GM10248 (cell line): Measurements from ENCODE around the gene GRHPR.
A peak's percentile ranks its signal among the peaks of the same experiment; 100 is the strongest.

Source experiments
- CTCF ChIA-PET: fragments of 300-600 bp; sonication (Branson Sonifier 250); formaldehyde crosslinking; extraction: SDS; loops from one replicate; lab custom pipeline; 2021; ENCODE audit warnings: antibody characterized with exemption; lab: Yijun Ruan, JAX
- POLR2A ChIA-PET: fragments of 350-650 bp; sonication (Branson Sonifier 250); formaldehyde crosslinking; extraction: SDS; loops from one replicate; lab custom pipeline; 2020; ENCODE audit warnings: antibody characterized with exemption; lab: Yijun Ruan, JAX
- DNase-seq: peaks from one replicate; pipeline ENCODE4 v3.0.0; 2012; ENCODE audit errors: extremely low spot score
- TF ChIP-seq, protein P1 (sequence below): IDR thresholded peaks from 2 replicates; pipeline ENCODE4 v1.5.1; 2012; ENCODE audit warnings: mild to moderate bottlenecking, low read depth; ENCODE audit errors: extremely low read depth, missing control alignments, control extremely low read depth

The GRHPR gene

GRCh38 chr9:37422289-37423104, at the start of gene GRHPR:
Gene GRHPR (plus strand): TSS chr9:37422696. CDS start chr9:37422751, 55 bp downstream.
- ChIA-PET CTCF (interaction anchor here (1.1 to 7.4 kb wide), 3 partner anchors 7 to 40 kb away, joined by 3 to 49 read pairs (median 11); no protein-coding TSS in a partner anchor), POLR2A (interaction anchor here (1.1 kb wide), 1 partner anchor 11 kb away, joined by 4 read pairs; no protein-coding TSS in a partner anchor)
- DNase-seq = peak; percentile 94
- TF ChIP-seq, protein P1, sequence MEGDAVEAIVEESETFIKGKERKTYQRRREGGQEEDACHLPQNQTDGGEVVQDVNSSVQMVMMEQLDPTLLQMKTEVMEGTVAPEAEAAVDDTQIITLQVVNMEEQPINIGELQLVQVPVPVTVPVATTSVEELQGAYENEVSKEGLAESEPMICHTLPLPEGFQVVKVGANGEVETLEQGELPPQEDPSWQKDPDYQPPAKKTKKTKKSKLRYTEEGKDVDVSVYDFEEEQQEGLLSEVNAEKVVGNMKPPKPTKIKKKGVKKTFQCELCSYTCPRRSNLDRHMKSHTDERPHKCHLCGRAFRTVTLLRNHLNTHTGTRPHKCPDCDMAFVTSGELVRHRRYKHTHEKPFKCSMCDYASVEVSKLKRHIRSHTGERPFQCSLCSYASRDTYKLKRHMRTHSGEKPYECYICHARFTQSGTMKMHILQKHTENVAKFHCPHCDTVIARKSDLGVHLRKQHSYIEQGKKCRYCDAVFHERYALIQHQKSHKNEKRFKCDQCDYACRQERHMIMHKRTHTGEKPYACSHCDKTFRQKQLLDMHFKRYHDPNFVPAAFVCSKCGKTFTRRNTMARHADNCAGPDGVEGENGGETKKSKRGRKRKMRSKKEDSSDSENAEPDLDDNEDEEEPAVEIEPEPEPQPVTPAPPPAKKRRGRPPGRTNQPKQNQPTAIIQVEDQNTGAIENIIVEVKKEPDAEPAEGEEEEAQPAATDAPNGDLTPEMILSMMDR = no peak

- POLR2A ChIA-PET = interaction anchor here (2.9 kb wide), 1 partner anchor 38 kb away, joined by 12 read pairs; no protein-coding TSS in a partner anchor
These were observed 49.7 kb upstream of the GRHPR start for GRCh38 chr9:37372839-37373238.

DNA sequence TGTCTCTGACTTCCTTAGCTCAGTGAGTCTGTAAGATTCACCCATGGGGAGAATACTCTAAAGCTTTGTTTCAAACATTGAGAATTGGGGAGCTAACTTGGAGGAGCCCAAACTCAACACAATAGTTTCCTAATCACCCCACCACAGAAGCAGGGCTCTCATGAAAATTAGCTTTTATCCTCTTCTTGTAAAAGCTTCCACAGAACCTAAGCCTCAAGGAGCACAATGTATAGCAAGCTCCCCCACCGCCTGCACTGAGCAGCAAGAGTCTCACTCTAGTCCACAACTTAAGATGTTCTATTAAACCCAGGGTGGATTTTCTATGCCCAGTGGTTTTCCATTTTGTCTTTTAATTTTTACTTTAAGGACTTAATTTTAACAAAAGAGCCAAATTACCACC, 48.9 kb upstream of the GRHPR start:
- CTCF ChIA-PET = interaction anchor here (0.7 to 15.5 kb wide), 13 partner anchors 9 to 368 kb away, joined by 3 to 235 read pairs (median 4); no protein-coding TSS in a partner anchor
- TF ChIP-seq, protein P1 = no peak
- DNase-seq = no peak
- POLR2A ChIA-PET = interaction anchor here (0.6 to 1.4 kb wide), 5 partner anchors 13 to 92 kb away, joined by 3 to 6 read pairs (median 3); partner anchors contain the start of gene ZBTB5

More at GRCh38 chr9:37372839-37373238, 49.7 kb upstream of the GRHPR start:
- CTCF ChIA-PET = interaction anchor here (1.1 to 15.5 kb wide), 9 partner anchors 8 to 377 kb away, joined by 3 to 235 read pairs (median 6); no protein-coding TSS in a partner anchor
- DNase-seq = no peak
- TF ChIP-seq, protein P1 = no peak

GRCh38 chr9:37374892-37375291, 47.6 kb upstream of the GRHPR start:
- peak; percentile 77 for DNase-seq
- ChIA-PET POLR2A (interaction anchor here (1.1 to 1.4 kb wide), 2 partner anchors 28 to 51 kb away, joined by 3 to 5 read pairs; no protein-coding TSS in a partner anchor), CTCF (interaction anchor here (1.1 to 15.5 kb wide), 7 partner anchors 13 to 502 kb away, joined by 3 to 235 read pairs (median 4); no protein-coding TSS in a partner anchor)

DNA sequence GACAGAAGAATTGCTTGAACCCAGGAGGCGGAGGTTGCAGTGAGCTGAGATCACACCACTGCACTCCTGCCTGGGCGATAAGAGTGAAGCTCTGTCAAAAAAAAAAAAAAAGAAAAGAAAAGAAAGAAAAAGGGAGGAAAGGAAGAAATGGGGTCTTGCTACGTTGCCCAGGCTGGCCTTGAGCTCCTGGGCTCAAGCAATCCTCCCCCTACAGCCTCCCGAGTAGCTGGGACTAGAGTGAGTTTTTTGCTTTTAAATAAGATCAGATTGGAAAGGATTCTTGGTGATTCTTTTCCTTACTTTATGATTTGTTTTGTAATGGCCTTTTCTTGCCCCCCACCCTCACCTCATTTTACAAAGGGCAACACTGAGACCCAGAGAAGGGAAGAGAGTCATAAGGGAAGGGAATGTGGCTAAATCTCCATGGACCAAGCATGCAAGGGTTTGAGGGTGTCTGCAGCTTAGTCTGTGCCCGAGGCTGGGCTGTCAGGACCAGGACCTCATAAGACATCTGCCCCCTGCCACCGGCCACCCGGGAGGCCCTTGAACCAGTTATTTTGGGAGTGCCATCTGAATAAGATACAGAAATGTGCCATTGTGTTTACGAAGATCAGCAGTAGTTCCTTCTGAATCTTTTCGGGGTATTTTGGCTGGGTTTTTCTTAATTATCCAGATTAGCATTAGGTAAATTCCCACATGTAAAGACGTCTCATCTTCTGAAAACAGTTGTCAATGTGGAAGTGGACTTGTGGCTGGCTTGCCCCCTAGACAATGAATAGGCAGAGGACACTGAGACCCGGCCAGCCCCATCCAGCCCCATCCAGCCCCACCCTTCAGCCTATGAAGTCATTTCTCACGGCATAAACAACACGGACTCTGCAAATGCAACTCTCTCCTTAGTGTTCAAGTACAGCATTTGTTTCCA, 44.5 kb upstream of the GRHPR start:
- CTCF ChIA-PET = interaction anchor here (1.0 to 15.5 kb wide), 5 partner anchors 10 to 499 kb away, joined by 3 to 235 read pairs (median 4); no protein-coding TSS in a partner anchor
- TF ChIP-seq, protein P1 = no peak
- DNase-seq = peak; percentile 66
- POLR2A ChIA-PET = interaction anchor here (0.6 to 0.7 kb wide), 4 partner anchors 10 to 376 kb away, joined by 3 to 7 read pairs (median 6); no protein-coding TSS in a partner anchor

More at GRCh38 chr9:37374892-37375291, 47.6 kb upstream of the GRHPR start:
- TF ChIP-seq, protein P1 = peak; percentile 53

DNA sequence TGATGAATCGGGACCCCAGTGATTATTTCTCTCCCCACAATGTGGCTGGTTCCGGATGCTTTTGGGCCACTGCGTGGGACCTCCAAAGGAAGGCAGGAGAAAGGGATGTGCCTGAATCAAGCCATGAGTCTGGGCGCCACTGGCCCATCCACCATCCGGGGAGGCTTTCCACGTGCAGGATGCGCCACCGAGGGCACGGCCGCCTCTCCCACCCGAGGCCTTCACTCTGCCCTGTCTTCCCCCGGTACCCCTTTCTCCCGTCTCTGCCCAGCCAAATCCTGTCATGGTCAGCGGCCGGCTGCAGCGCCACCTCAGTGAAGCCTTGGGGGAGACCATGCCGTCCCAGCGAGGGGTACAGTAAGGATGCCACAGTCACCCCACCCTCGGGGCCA, 43.9 kb upstream of the GRHPR start:
- ChIA-PET CTCF (interaction anchor here (1.4 to 15.5 kb wide), 2 partner anchors 13 to 30 kb away, joined by 5 to 235 read pairs; no protein-coding TSS in a partner anchor), POLR2A (no interaction called here)
- TF ChIP-seq, protein P1 = no peak
- no peak for DNase-seq
